ENCODE measurements around the gene SNN. TPM values are rescaled to one million over a fixed set of nuclear protein-coding genes. Genes with fewer than 3 reads are reported as not detected.

Gene SNN
- total RNA-seq, 1 experiment from 2014 or later, result 15.6 TPM

GRCh38 chr16:11716336-11716735 is 48.1 kb downstream of the SNN start:
- TF ChIP-seq SIN3A (IDR thresholded peaks at IDR 0.05; ENCODE audit: borderline replicate concordance, insufficient read depth, low read depth, low read length), result no peak
- TF ChIP-seq REST (IDR thresholded peaks at IDR 0.05; ENCODE audit: insufficient read depth in 1 of 2, low read depth in 2 of 2, low read length in 1 of 2), result no peak
- TF ChIP-seq TCF7L2 (IDR thresholded peaks at IDR 0.05; ENCODE audit: low read depth, low read length), result no peak
- TF ChIP-seq POLR2AphosphoS5 (IDR thresholded peaks at IDR 0.05; ENCODE audit: low read depth, low read length), result no peak
- TF ChIP-seq CTCF (IDR thresholded peaks at IDR 0.05), result no peak
- intact Hi-C loops (cut with micrococcal nuclease; ENCODE audit: unreplicated experiment), result no loop called here
- Histone ChIP-seq H3K4me3 (ENCODE audit: low read depth in 2 of 2, low read length in 2 of 2) (no peak overlapping the region), H3K27ac (ENCODE audit: low read length) (no peak overlapping the region), H3K36me3 (ENCODE audit: control insufficient read depth, insufficient read depth, low read length) (no peaks in the 10 kb centered on the region; the same call in none of the 2 replicates), H3K9me3 (ENCODE audit: control insufficient read depth, insufficient read depth, low read depth, low read length) (no peaks in the 10 kb centered on the region), H3K27me3 (ENCODE audit: control insufficient read depth, insufficient read depth, low read length) (no peaks in the 10 kb centered on the region), H3K4me1 (ENCODE audit: control insufficient read depth, insufficient read depth, low read length) (no peaks in the 10 kb centered on the region)
- POLR2A ChIA-PET, result interaction anchor here (0.6 kb wide), 1 partner anchor 322 kb away, joined by 3 read pairs; no protein-coding TSS in a partner anchor
- CTCF ChIA-PET, result no interaction called here
- no peak for DNase-seq (ENCODE audit: low read depth, low spot score)
- in situ Hi-C loops (cut with HindIII; ENCODE audit: low pct_unique_long_range_greater_than_20kb, low sequenced_read_pairs), result no loop called here
- ATAC-seq, result no peak
- BruUV-seq (replicated peaks), result no TSS peak

- in situ Hi-C loops (cut with HindIII; ENCODE audit: low pct_unique_long_range_greater_than_20kb, low sequenced_read_pairs) (no loop called here), intact Hi-C loops (cut with micrococcal nuclease; ENCODE audit: unreplicated experiment) (no loop called here)
- ChIA-PET CTCF (no interaction called here), POLR2A (no interaction called here)
- H3K27me3 ChIP-seq (ENCODE audit: control insufficient read depth, insufficient read depth, low read length), result no peaks in the 10 kb centered on the region
- no TSS peak for BruUV-seq (replicated peaks)
- H3K4me3 ChIP-seq (ENCODE audit: low read depth in 2 of 2, low read length in 2 of 2), result no peak overlapping the region
- no peak for DNase-seq (ENCODE audit: low read depth, low spot score)
- no peaks in the 10 kb centered on the region for H3K9me3 ChIP-seq (ENCODE audit: control insufficient read depth, insufficient read depth, low read depth, low read length)
- H3K36me3 ChIP-seq (ENCODE audit: control insufficient read depth, insufficient read depth, low read length), result no peaks in the 10 kb centered on the region; the same call in none of the 2 replicates
- H3K27ac ChIP-seq (ENCODE audit: low read length), result no peak overlapping the region
- TF ChIP-seq REST (IDR thresholded peaks at IDR 0.05; ENCODE audit: insufficient read depth in 1 of 2, low read depth in 2 of 2, low read length in 1 of 2) (no peak), CTCF (IDR thresholded peaks at IDR 0.05) (no peak), TCF7L2 (IDR thresholded peaks at IDR 0.05; ENCODE audit: low read depth, low read length) (no peak), SIN3A (IDR thresholded peaks at IDR 0.05; ENCODE audit: borderline replicate concordance, insufficient read depth, low read depth, low read length) (no peak), POLR2AphosphoS5 (IDR thresholded peaks at IDR 0.05; ENCODE audit: low read depth, low read length) (no peak)
- no peak for ATAC-seq
- no peaks in the 10 kb centered on the region for H3K4me1 ChIP-seq (ENCODE audit: control insufficient read depth, insufficient read depth, low read length)
Observed at GRCh38 chr16:11717811-11718210, 49.6 kb downstream of the SNN start.
